Stimulated activated naive CD8-positive, alpha-beta T cell treated with anti-CD3 and anti-CD28 coated beads, Interleukin-15, amount 100 ng/mL, for 72 hours (primary cell): ENCODE measurements around the gene SNRPD3.
A peak's percentile ranks its signal among the peaks of the same experiment; 100 is the strongest.
"Not testable (repeated sequence)": the region's sequence is repeated elsewhere in the genome, so short reads cannot be mapped to it uniquely, and the experiment has no call there.

Experiments used
- ATAC-seq: fragments of 150-1000 bp; cut with Tn5 transposase; 2 replicates; pipeline ENCODE4 v1.10.0; 2021; ENCODE audit warnings: mild to moderate bottlenecking, moderate library complexity
- DNase-seq, 2 donors: peaks; one replicate each; pipeline ENCODE4 v3.0.0; 2021 to 2022
- H3K27ac Mint-ChIP-seq, 2 donors: one replicate each; pipeline ENCODE4 v1.8.0; 2022; ENCODE audit warnings: mild to moderate bottlenecking in 2 of 2, mixed read lengths in 2 of 2, moderate library complexity in 2 of 2
- H3K27me3 Mint-ChIP-seq: one replicate; pipeline ENCODE4 v1.8.0; 2022; ENCODE audit warnings: mixed read lengths
- H3K4me1 Mint-ChIP-seq: one replicate; pipeline ENCODE4 v1.8.0; 2022; ENCODE audit warnings: mild to moderate bottlenecking, mixed read lengths
- H3K4me3 Mint-ChIP-seq, 2 donors: one replicate each; pipeline ENCODE4 v1.8.0; 2022; ENCODE audit warnings: mild to moderate bottlenecking in 2 of 2, mixed read lengths in 2 of 2, moderate library complexity in 1 of 2
- H3K9me3 Mint-ChIP-seq, 2 donors: one replicate each; pipeline ENCODE4 v1.8.0; 2022; ENCODE audit warnings: mixed read lengths in 2 of 2

Gene SNRPD3

DNA sequence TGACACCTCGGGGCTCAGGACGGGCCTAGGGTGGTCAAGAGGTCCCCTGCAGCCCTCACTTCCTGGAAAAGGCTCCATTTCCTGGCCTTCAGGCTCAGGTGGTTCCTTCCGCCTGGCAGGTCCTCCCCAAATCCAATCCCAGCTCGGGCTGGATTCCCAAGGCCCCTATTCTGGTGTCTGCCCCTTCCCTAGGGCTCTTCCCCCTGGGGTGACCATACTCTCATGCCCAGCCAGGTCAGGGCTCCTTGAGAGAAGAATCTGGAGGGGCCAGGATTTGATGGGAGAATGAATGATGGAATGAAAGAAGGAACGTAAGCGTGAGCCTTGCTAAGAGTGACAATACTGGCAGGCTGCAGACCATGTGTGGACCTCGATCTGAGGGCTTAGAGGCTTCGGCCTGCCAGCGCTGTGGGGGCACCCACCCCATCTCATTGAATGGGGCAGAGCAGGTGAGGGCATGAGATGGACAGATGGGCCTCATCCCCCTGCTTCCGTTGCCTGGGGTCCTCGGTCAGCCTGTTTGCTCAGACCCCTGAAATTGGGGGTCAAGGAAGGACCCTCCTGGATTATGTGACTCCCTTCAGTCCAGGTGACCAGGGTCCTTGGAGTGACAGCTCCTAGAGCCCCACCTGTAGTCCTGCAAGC lies 46.4 kb downstream of the SNRPD3 start:
- not testable (repeated sequence) for H3K4me3 Mint-ChIP-seq, H3K9me3 Mint-ChIP-seq, ATAC-seq, DNase-seq, H3K27me3 Mint-ChIP-seq
- H3K4me1 Mint-ChIP-seq, result peaks cover 42% of the 10 kb centered on the region
- H3K27ac Mint-ChIP-seq, result peak overlapping the region in 1 of 2 donors; percentile 3

DNA sequence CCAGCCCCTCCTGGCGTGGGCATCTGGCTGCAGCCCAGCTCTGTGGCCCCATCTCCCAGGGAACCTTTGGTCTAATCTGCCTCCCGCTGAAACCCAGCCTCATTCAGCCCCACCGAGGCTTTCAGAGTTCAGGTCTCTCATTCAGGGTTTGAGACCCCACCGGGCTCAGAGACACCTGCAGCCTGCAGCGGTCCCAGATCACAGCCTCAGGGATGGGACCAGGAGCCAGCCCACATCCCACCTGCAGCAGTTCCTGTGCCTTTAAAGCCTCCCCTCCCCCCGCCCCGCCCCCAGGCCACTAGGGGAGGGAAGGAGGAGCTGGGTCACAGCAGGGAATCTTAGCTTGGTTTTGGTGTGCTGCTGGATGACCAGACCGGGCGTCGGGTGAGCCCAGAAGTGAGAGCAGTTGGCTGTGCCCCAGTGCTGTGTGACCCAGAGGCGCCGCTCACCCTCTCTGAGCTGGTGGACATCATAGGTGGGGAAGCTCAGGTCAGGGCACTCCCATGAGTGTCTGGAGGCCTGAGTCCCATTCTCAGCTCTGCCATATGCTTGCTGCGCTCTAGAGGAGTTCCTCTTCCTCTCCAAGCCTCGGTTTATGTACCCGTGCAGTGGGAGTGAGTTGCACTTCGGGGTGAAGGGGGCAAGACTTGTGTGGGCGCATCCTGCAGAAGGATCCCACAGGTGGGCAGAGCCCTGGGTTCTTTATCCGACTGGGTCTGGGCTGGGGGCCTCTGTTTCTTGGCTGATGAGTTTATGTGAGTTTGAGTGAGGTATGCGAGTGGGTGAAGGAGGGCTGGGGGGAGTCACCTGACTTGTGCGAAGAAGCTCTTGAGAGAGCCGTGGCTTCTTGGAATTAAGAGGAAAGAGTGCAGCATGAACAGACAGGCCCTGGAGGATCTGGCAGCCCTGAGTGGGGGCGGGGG lies 47.3 kb downstream of the SNRPD3 start, which contains the start of gene GGT1:
Gene GGT1, plus strand, starts transcription at position 347 of the 923 bp plus-strand sequence. CDS start 7,889 bp downstream, outside the sequence.
- H3K9me3 Mint-ChIP-seq, DNase-seq, H3K27me3 Mint-ChIP-seq: not testable (repeated sequence)
- peak within 1 kb of the TSS; percentile 22 to 60 for H3K27ac Mint-ChIP-seq
- peak; percentile 2 for ATAC-seq
- H3K4me3 Mint-ChIP-seq, result peak within 1 kb of the TSS; percentile 69 to 76
- peaks cover 51% of the 10 kb centered on the region for H3K4me1 Mint-ChIP-seq

DNA sequence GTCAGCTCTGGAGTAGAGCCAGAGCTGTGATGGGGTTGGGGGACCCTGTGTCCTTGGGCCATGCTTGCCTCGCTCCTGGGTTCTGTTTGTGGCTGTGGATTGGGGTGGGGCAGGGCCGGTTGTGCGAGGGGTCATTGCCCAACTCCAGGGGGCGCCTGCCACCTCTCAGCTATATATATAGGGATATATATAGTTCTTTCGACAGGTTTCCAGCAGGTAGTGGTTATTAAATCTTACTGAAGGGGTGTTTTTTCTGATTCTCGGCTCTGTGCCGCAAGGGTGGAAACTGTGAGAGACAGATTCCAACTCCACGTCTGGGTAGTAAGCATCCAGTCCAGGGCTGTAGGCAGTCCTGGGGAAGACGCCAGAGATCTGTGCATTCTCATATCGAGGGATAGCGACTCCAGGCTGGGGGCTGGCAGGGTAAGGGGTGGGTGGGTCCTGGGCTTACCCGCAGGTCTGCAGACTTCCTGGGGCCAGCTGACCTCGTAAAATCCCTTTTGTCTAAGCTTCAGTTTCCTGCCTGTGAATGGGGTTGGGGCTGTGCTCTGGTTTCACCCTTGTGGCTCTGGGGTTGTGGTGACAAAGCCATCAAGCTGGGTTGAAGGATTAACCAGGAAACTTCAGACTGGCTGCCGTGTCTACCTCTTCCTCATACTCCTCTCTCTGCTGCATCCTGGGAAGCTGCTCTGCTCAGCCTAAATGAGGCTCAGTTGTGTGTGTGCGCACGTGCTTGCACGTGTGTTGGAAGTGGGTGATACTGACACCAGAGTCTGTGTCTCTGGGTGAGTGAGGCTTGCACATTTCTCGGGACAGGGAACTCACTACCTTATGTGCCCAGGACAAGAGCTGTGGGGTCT lies 48.2 kb downstream of the SNRPD3 start:
- Mint-ChIP-seq H3K4me3 (peak overlapping the region; percentile 69 to 76), H3K4me1 (peaks cover 60% of the 10 kb centered on the region), H3K27ac (peak overlapping the region; percentile 22 to 60)
- ATAC-seq, result peak; percentile 67
- not testable (repeated sequence) for H3K27me3 Mint-ChIP-seq, H3K9me3 Mint-ChIP-seq
- DNase-seq, result peak; percentile 27 to 31

DNA sequence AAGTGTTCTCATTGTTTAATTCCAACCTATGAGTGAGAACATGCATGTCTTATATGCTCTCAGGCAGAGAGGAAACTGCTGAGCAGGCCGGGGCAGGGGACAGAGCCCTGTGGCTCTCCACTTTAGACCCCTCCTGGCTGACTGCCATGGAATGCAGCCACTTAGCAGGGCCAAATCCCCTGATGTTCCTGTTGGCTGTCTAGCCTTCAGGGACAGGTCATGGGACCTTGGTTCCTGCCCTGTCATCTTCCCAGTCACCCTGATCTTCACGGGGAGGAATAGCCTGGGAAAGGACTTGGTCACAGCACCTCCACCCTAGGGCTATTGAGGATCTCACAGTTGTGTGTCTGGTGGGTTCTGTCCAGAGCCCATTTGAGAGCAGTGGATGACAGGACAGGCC lies 50.5 kb downstream of the SNRPD3 start:
- not testable (repeated sequence) for H3K4me3 Mint-ChIP-seq, ATAC-seq, DNase-seq, H3K9me3 Mint-ChIP-seq, H3K27me3 Mint-ChIP-seq
- peak overlapping the region in 1 of 2 donors; percentile 35 for H3K27ac Mint-ChIP-seq
- H3K4me1 Mint-ChIP-seq, result peaks cover 61% of the 10 kb centered on the region

DNA sequence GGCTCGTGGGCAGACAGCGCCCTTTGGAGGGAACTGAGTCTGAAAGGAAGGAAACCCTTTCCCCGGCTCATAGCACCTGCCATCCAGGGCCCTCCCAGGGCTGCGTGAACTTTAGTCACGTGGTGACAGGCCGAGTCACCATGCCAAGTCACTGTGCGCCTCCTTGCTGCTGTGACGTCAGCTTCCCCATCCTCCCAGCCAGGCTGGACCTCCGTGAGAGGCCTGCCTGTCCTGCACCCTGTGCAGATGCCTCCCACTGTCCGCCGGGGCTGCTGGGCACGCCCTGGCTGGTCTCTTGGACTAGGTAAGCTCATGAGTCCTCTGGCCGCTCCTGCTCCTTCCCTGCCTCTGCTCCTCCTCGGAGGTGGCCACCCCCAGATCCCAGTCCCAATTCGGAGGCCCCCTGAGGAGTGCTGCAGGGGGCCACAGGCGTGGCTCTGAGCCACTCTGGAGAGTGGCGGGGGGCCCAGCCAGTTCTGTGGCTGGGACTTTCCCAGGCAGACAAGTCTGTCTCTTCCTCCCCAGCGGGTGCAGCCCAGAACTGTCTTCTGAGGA lies 51.7 kb downstream of the SNRPD3 start:
- Mint-ChIP-seq H3K4me3 (peak overlapping the region; percentile 84 to 98), H3K27ac (peak overlapping the region; percentile 97 to 100), H3K4me1 (peaks cover 50% of the 10 kb centered on the region)
- peak; percentile 76 for ATAC-seq
- H3K27me3 Mint-ChIP-seq, H3K9me3 Mint-ChIP-seq: not testable (repeated sequence)
- peak; percentile 42 to 57 for DNase-seq

DNA sequence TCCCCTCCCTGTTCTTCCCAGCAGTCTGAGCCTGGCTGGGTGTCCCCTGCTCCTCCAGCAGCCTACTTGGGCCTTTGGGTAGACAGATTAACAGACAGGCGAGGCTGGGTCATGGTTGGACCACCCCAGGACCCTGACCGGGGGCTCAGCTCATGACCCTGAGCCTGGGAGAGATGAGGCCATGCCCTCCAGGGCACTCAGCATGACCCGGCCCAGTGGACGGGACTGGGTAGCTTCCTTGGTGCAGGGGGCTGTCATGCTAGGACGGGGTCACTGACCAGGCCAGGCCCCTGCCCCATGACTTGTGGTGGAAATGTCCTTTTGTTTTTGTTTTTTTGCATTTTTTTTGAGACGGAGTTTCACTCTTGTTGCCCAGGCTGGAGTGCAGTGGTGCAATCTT lies 52.5 kb downstream of the SNRPD3 start:
- H3K4me1 Mint-ChIP-seq, result peaks cover 42% of the 10 kb centered on the region
- H3K9me3 Mint-ChIP-seq, DNase-seq, ATAC-seq, H3K27me3 Mint-ChIP-seq: not testable (repeated sequence)
- peak overlapping the region; percentile 84 to 98 for H3K4me3 Mint-ChIP-seq
- peak overlapping the region in 1 of 2 donors; percentile 90 for H3K27ac Mint-ChIP-seq

DNA sequence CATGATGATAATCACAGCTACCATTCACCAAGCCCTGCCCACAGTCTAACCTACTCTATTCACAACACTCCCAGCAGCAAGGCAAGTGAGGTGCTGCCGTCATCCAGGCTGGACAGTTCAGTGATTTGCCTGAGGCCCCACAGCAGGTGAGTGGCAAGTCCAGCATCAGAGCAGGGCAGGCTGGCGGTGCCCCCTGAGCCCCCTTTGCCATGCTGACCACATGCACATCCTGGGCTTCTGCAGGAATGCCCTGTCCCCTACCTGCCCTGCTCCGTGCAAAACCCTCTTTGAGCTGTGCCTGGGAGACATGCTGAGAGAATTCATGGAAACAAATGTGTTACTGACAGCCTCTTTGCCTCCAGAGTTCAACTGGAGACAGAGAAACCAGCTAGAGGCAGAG lies 54.1 kb downstream of the SNRPD3 start:
- H3K4me1 Mint-ChIP-seq, result peaks cover 29% of the 10 kb centered on the region
- not testable (repeated sequence) for H3K27me3 Mint-ChIP-seq, ATAC-seq, H3K4me3 Mint-ChIP-seq, DNase-seq, H3K27ac Mint-ChIP-seq, H3K9me3 Mint-ChIP-seq

DNA sequence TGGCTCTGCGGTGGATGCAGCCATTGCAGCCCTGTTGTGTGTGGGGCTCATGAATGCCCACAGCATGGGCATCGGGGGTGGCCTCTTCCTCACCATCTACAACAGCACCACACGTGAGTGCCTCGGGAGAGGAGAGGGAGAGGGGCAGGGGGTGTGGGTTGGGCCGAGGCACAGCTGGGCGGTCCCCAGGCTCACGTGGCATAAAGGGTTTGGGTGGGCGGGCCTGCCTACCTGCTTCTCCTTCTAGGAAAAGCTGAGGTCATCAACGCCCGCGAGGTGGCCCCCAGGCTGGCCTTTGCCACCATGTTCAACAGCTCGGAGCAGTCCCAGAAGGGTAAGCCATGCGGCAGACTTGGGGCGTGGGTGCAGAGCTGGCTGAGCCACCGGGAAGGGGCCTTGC lies 59.0 kb downstream of the SNRPD3 start:
- not testable (repeated sequence) for H3K27ac Mint-ChIP-seq, DNase-seq, ATAC-seq, H3K27me3 Mint-ChIP-seq, H3K9me3 Mint-ChIP-seq, H3K4me3 Mint-ChIP-seq, H3K4me1 Mint-ChIP-seq

DNA sequence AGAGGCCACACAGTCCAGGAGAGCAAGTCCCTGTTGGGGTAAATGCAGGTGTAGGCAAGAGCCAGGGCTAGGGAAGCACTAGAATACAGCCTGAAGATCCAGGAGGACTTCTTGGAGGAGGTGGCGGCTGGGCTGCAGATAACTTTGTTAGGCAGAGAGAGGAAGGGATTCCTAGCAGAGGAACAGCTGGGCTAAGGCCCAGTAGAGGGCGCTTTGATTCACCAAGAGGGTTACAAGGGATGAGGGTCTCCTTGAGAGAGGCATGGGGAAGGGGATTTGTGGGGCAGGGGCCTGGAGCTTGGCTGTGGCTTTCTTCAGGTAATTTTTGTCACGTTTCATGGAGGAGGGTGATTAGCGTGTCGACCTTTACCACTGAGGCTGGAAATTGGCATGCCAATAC lies 65.4 kb downstream of the SNRPD3 start:
- not testable (repeated sequence) for H3K27ac Mint-ChIP-seq

DNA sequence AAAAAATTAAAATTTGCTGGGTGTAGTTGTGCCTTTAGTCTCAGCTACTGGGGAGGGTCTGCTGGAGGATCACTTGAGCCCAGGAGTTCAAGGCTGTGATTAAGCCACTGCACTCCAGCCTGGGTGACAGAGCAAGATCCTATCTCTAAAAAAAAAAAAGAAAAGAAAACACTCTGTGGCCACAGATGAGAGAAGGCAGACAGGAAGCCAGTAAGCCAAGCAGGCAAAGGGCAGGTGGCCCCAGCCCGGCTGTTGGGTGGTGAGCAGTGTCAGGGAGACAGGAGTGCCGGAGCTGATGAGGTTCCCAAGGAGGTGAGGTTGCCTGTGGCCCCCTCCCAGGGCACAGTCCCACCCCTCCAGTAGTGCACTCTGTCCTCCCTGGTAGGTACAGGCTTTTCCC lies 66.8 kb downstream of the SNRPD3 start:
- not testable (repeated sequence) for DNase-seq, H3K27ac Mint-ChIP-seq, H3K27me3 Mint-ChIP-seq, H3K9me3 Mint-ChIP-seq, ATAC-seq, H3K4me1 Mint-ChIP-seq, H3K4me3 Mint-ChIP-seq

More for the DNA sequence above, 65.4 kb downstream of the SNRPD3 start:
- H3K9me3 Mint-ChIP-seq, DNase-seq, H3K4me1 Mint-ChIP-seq, H3K4me3 Mint-ChIP-seq, ATAC-seq, H3K27me3 Mint-ChIP-seq: not testable (repeated sequence)
